H9 (cell line): Measurements from ENCODE around the gene ZC3H8. TPM values are rescaled to one million over a fixed set of nuclear protein-coding genes. Genes with fewer than 3 reads are reported as not detected.

Source experiments
- DNase-seq: peaks from one replicate; pipeline ENCODE4 v3.0.0-alpha.2; 2017
- H2AFZ ChIP-seq: one replicate; pipeline ENCODE4 v1.6.1; 2013; ENCODE audit warnings: mild to moderate bottlenecking, low read length, control low read depth, moderate library complexity
- H2AK5ac ChIP-seq: 2 replicates; pipeline ENCODE4 v1.6.1; 2013; ENCODE audit warnings: low read length, control low read depth, mixed read lengths; ENCODE audit not compliant: insufficient read length
- H2BK120ac ChIP-seq: one replicate; pipeline ENCODE4 v1.6.1; 2013; ENCODE audit warnings: low read depth, mild to moderate bottlenecking, low read length, control low read depth, inconsistent platforms; ENCODE audit not compliant: poor library complexity, severe bottlenecking
- H2BK12ac ChIP-seq: 2 replicates; pipeline ENCODE4 v1.6.1; 2013; ENCODE audit warnings: low read length, control low read depth, mixed read lengths, low read depth; ENCODE audit not compliant: insufficient read length
- H2BK15ac ChIP-seq: 2 replicates; pipeline ENCODE4 v1.6.1; 2013; ENCODE audit warnings: low read depth, low read length, control low read depth
- H2BK20ac ChIP-seq: one replicate; pipeline ENCODE4 v1.6.1; 2013; ENCODE audit warnings: low read depth, mild to moderate bottlenecking, low read length, control low read depth, inconsistent platforms; ENCODE audit not compliant: poor library complexity, severe bottlenecking
- H2BK5ac ChIP-seq: 2 replicates; pipeline ENCODE4 v1.6.1; 2013; ENCODE audit warnings: low read length, control low read depth, mixed read lengths; ENCODE audit not compliant: insufficient read length
- H3K14ac ChIP-seq: 2 replicates; pipeline ENCODE4 v1.6.1; 2013; ENCODE audit warnings: low read length, control low read depth; ENCODE audit not compliant: insufficient read depth
- H3K18ac ChIP-seq: 2 replicates; pipeline ENCODE4 v1.6.1; 2013; ENCODE audit warnings: low read depth, mild to moderate bottlenecking, mixed read lengths, low read length, control low read depth; ENCODE audit not compliant: insufficient read length
- H3K23ac ChIP-seq: 2 replicates; pipeline ENCODE4 v1.6.1; 2013; ENCODE audit warnings: low read length, control low read depth, mixed read lengths, low read depth; ENCODE audit not compliant: insufficient read length
- H3K23me2 ChIP-seq: 2 replicates; pipeline ENCODE4 v1.6.1; 2013; ENCODE audit warnings: low read depth, mild to moderate bottlenecking, mixed read lengths, low read length, control low read depth; ENCODE audit not compliant: insufficient read length, poor library complexity, severe bottlenecking
- H3K27ac ChIP-seq: 2 replicates; pipeline ENCODE4 v1.5.1; 2013; ENCODE audit warnings: low read length, control low read depth, mixed read lengths, low read depth; ENCODE audit not compliant: insufficient read length
- H3K27me3 ChIP-seq: 2 replicates; pipeline ENCODE4 v1.6.1; 2013; ENCODE audit warnings: low read length, control low read depth, inconsistent platforms; ENCODE audit not compliant: insufficient read depth
- H3K4ac ChIP-seq: 2 replicates; pipeline ENCODE4 v1.6.1; 2013; ENCODE audit warnings: low read depth, mild to moderate bottlenecking, control low read depth, inconsistent platforms, low read length, moderate library complexity
- H3K4me1 ChIP-seq: 2 replicates; pipeline ENCODE4 v1.6.1; 2013; ENCODE audit warnings: low read length, control low read depth, inconsistent platforms; ENCODE audit not compliant: insufficient read depth
- H3K4me2 ChIP-seq: 2 replicates; pipeline ENCODE4 v1.6.1; 2013; ENCODE audit warnings: low read length, control low read depth, mixed read lengths; ENCODE audit not compliant: insufficient read length, insufficient read depth
- H3K56ac ChIP-seq: 2 replicates; pipeline ENCODE4 v1.6.1; 2013; ENCODE audit warnings: low read depth, mild to moderate bottlenecking, mixed read lengths, low read length, control low read depth; ENCODE audit not compliant: insufficient read length
- H3K79me1 ChIP-seq: 2 replicates; pipeline ENCODE4 v1.6.1; 2013; ENCODE audit warnings: low read depth, mild to moderate bottlenecking, moderate library complexity, low read length, control low read depth, inconsistent platforms; ENCODE audit not compliant: insufficient read depth, poor library complexity, severe bottlenecking
- H3K79me2 ChIP-seq: 2 replicates; pipeline ENCODE4 v1.6.1; 2013; ENCODE audit warnings: low read length, control low read depth, inconsistent platforms; ENCODE audit not compliant: insufficient read depth
- H3K9ac ChIP-seq: 2 replicates; pipeline ENCODE4 v1.6.1; 2013; ENCODE audit warnings: low read length, control low read depth, mixed read lengths; ENCODE audit not compliant: insufficient read length; ENCODE audit errors: extremely low read depth
- H3K9me3 ChIP-seq: one replicate; pipeline ENCODE4 v1.6.1; 2013; ENCODE audit warnings: low read depth, low read length, inconsistent platforms; ENCODE audit not compliant: control insufficient read depth
- H3T11ph ChIP-seq: one replicate; pipeline ENCODE4 v1.6.1; 2013; ENCODE audit warnings: mild to moderate bottlenecking, low read length, control low read depth, inconsistent platforms
- H4K20me1 ChIP-seq: one replicate; pipeline ENCODE4 v1.6.1; 2013; ENCODE audit not compliant: control insufficient read depth, insufficient read length, insufficient read depth
- H4K5ac ChIP-seq: 2 replicates; pipeline ENCODE4 v1.6.1; 2013; ENCODE audit warnings: low read depth, mild to moderate bottlenecking, mixed read lengths, low read length, control low read depth; ENCODE audit not compliant: insufficient read length
- H4K8ac ChIP-seq: replicated peaks from 2 replicates; pipeline ENCODE4 v1.6.1; 2013; ENCODE audit warnings: low read length, control low read depth, mixed read lengths, low read depth; ENCODE audit not compliant: insufficient read length
- H4K91ac ChIP-seq: 2 replicates; pipeline ENCODE4 v1.6.1; 2013; ENCODE audit warnings: low read depth, mild to moderate bottlenecking, moderate library complexity, mixed read lengths, low read length, control low read depth; ENCODE audit not compliant: insufficient read length
- H3K27ac Mint-ChIP-seq, 3 experiments: 2 replicates in 2 of 3; 3 replicates in 1 of 3; pipeline ENCODE4 v1.8.0; 2020 to 2021; ENCODE audit warnings: mixed read lengths in 3 of 3, mild to moderate bottlenecking in 1 of 3, moderate library complexity in 1 of 3
- H3K27me3 Mint-ChIP-seq: 2 replicates; pipeline ENCODE4 v1.8.0; 2021; ENCODE audit warnings: low read depth, mild to moderate bottlenecking, moderate library complexity, mixed read lengths
- H3K36me3 Mint-ChIP-seq, 3 experiments: 2 replicates in 2 of 3; 3 replicates in 1 of 3; pipeline ENCODE4 v1.8.0; 2020 to 2021; ENCODE audit warnings: low read depth in 3 of 3, mixed read lengths in 3 of 3; ENCODE audit not compliant: insufficient read depth in 1 of 3
- H3K4me1 Mint-ChIP-seq, 2 experiments: 2 replicates each; pipeline ENCODE4 v1.8.0; 2020; ENCODE audit warnings: mixed read lengths in 2 of 2
- H3K4me3 Mint-ChIP-seq, 2 experiments: 2 replicates in 1 of 2; 3 replicates in 1 of 2; pipeline ENCODE4 v1.8.0; 2020 to 2021; ENCODE audit warnings: mild to moderate bottlenecking in 2 of 2, mixed read lengths in 2 of 2, moderate library complexity in 1 of 2
- H3K9me3 Mint-ChIP-seq, 2 experiments: 2 replicates in 1 of 2; 3 replicates in 1 of 2; pipeline ENCODE4 v1.8.0; 2020; ENCODE audit warnings: mild to moderate bottlenecking in 2 of 2, mixed read lengths in 2 of 2, moderate library complexity in 1 of 2
- whole genome bisulfite sequencing: extraction: QIAGEN DNeasy Blood & Tissue Kit; methylation state at CpG from one replicate; pipeline ENCODE4 v1.1.7; 2013; ENCODE audit warnings: missing lambda C conversion rate, low lambda C conversion rate, mixed read lengths; ENCODE audit not compliant: insufficient read length; ENCODE audit errors: extremely low coverage; 5-methylcytosine and 5-hydroxymethylcytosine counted together
- total RNA-seq: library from RNA; stranded (reverse); gene quantifications from 2 replicates; pipeline ENCODE4 v1.2.1, GENCODE V29; 2021
- TF ChIP-seq, protein P1 (sequence below): fragments of 200-600 bp; sonication (generic); conservative IDR thresholded peaks from 3 replicates; pipeline ENCODE4 v1.8.0; 2021; ENCODE audit warnings: antibody characterized with exemption, mild to moderate bottlenecking

The ZC3H8 gene
- total RNA-seq, 1 experiment from 2014 or later: 6.9 TPM

GRCh38 chr2:112194028-112194427 lies 60.8 kb downstream of the ZC3H8 start:
- no peak overlapping the region for H3K14ac ChIP-seq
- H3K27me3 Mint-ChIP-seq: no peaks in the 10 kb centered on the region
- H2BK5ac ChIP-seq: no peak overlapping the region

More at GRCh38 chr2:112194028-112194427, 60.8 kb downstream of the ZC3H8 start:
- Histone ChIP-seq H3K56ac (no peak overlapping the region), H3K79me1 (no peaks in the 10 kb centered on the region), H3K23me2 (no peaks in the 10 kb centered on the region), H4K20me1 (no peaks in the 10 kb centered on the region), H3K9me3 (no peaks in the 10 kb centered on the region), H4K8ac (no peak overlapping the region), H3K27ac (no peak overlapping the region), H3K4me2 (no peak overlapping the region), H2BK15ac (no peak overlapping the region), H3T11ph (no peak overlapping the region), H3K27me3 (no peaks in the 10 kb centered on the region), H2AK5ac (no peak overlapping the region), H4K5ac (no peak overlapping the region), H3K9ac (no peak overlapping the region), H2BK12ac (no peak overlapping the region), H2AFZ (no peak overlapping the region), H3K4ac (no peak overlapping the region), H3K23ac (no peak overlapping the region), H3K79me2 (no peaks in the 10 kb centered on the region), H2BK120ac (no peak overlapping the region), H2BK20ac (no peak overlapping the region), H4K91ac (no peak overlapping the region), H3K4me1 (no peaks in the 10 kb centered on the region), H3K18ac (no peak overlapping the region)
- Mint-ChIP-seq H3K9me3 (no peaks in the 10 kb centered on the region), H3K4me3 (no peak overlapping the region), H3K27ac (no peak overlapping the region; a peak in 1 of 7 replicates), H3K4me1 (peaks cover 3 to 6% of the 10 kb centered on the region in 2 experiments; a peak in 2 of 4 replicates), H3K36me3 (peaks cover 0 to 4% (median 0%) of the 10 kb centered on the region in 3 experiments; a peak in 1 of 7 replicates)
- TF ChIP-seq, protein P1, sequence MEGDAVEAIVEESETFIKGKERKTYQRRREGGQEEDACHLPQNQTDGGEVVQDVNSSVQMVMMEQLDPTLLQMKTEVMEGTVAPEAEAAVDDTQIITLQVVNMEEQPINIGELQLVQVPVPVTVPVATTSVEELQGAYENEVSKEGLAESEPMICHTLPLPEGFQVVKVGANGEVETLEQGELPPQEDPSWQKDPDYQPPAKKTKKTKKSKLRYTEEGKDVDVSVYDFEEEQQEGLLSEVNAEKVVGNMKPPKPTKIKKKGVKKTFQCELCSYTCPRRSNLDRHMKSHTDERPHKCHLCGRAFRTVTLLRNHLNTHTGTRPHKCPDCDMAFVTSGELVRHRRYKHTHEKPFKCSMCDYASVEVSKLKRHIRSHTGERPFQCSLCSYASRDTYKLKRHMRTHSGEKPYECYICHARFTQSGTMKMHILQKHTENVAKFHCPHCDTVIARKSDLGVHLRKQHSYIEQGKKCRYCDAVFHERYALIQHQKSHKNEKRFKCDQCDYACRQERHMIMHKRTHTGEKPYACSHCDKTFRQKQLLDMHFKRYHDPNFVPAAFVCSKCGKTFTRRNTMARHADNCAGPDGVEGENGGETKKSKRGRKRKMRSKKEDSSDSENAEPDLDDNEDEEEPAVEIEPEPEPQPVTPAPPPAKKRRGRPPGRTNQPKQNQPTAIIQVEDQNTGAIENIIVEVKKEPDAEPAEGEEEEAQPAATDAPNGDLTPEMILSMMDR: no peak
- WGBS: no CpG with 5 or more reads among the region's 2 CpGs
- DNase-seq: no peak
